ENCODE measurements around the gene TIMM10B. TPM values are rescaled to one million over a fixed set of nuclear protein-coding genes. Genes with fewer than 3 reads are reported as not detected.

The TIMM10B gene, protein sequence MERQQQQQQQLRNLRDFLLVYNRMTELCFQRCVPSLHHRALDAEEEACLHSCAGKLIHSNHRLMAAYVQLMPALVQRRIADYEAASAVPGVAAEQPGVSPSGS
- 32.6 to 37.6 TPM (median 35.3 TPM) in 5 replicates for total RNA-seq (2022; extraction: Qiagen RNA extraction; ENCODE audit: low read depth)

DNA sequence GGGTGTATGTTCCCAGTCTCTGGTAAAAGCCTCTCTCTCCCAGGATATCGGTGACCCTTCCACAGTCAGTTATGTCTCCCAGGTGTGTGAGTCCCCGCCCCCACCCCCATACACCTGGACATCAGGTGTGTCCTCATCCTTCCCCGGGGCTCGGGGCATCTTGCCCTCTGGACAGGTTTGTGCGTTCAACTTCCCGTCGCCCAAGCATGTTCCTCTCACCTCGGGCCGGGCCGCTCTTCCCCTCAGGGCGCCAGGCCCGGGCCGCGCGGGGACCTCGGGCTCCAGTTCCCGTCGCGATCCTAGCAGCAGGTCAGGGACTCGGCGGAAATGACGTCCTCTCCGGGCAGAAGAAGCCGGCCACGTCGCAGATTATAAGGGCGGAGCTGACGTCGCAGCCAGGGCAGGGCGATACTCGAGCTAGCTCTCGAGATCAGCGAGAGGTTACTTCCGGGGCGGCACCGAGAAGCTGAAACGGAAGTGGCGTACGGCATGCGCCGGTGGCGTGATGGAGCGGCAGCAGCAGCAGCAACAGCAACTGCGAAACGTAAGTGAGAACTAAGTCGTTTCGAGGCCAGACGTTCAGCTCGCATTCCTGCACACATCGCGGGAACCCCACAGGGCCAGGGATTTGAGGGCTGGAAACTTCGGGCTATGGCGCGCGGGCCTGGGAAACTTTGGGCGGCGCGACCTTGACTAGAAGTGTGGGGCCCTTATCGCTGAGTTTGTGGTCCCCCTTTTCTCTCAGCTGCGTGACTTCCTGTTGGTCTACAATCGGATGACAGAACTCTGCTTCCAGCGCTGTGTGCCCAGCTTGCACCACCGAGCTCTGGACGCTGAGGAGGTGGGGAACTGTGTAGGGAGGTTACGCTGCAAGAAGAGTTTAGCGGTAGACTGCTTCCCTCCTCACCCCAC is at the start of gene TIMM10B, which contains the start of gene ARFIP2:
Gene TIMM10B, plus strand, starts transcription at position 490 of the 912 bp plus-strand sequence. Its CDS starts 16 bp downstream, at position 506.
Gene ARFIP2, minus strand, starts transcription at position 320 of the 912 bp plus-strand sequence. CDS start 910 bp downstream, outside the sequence.

GRCh38 chr11:6440906-6441358 is 40.4 kb upstream of the TIMM10B start, which contains the start of gene HPX:
Gene HPX, minus strand, starts transcription at chr11:6440987. Its CDS starts 24 bp downstream, at chr11:6440963.

GRCh38 chr11:6473451-6474412 is 7.6 kb upstream of the TIMM10B start, which contains the start of gene TRIM3:
Gene TRIM3, minus strand, starts transcription at chr11:6473941. Its CDS starts 8,246 bp downstream, at chr11:6465695.

GRCh38 chr11:6497069-6497839 is 16.0 kb downstream of the TIMM10B start, which contains the start of gene DNHD1:
Gene DNHD1, plus strand, starts transcription at chr11:6497280. Its CDS starts 936 bp downstream, at chr11:6498216.

Other genes starting within 250 kb of the TIMM10B start
- 14.0 to 19.4 TPM (median 17.4 TPM) in 5 replicates for gene FHIP1B, start 246.9 kb upstream of the TIMM10B start, total RNA-seq (2022; extraction: Qiagen RNA extraction; ENCODE audit: low read depth)
- 0.07 TPM in 1 of 5 replicates, not detected in the others for gene CNGA4, start 242.4 kb upstream of the TIMM10B start, total RNA-seq (2022; extraction: Qiagen RNA extraction; ENCODE audit: low read depth)
- not detected in 5 replicates for gene CCKBR, start 221.7 kb upstream of the TIMM10B start, total RNA-seq (2022; extraction: Qiagen RNA extraction; ENCODE audit: low read depth)
- 24.5 to 34.6 TPM (median 27.8 TPM) in 5 replicates for gene CAVIN3, start 161.0 kb upstream of the TIMM10B start, total RNA-seq (2022; extraction: Qiagen RNA extraction; ENCODE audit: low read depth)
- gene SMPD1, start 91.0 kb upstream of the TIMM10B start, total RNA-seq (2022; extraction: Qiagen RNA extraction; ENCODE audit: low read depth) = 9.0 to 9.9 TPM (median 9.2 TPM) in 5 replicates
- gene APBB1, start 62.4 kb upstream of the TIMM10B start, total RNA-seq (2022; extraction: Qiagen RNA extraction; ENCODE audit: low read depth) = 16.0 to 18.8 TPM (median 18.2 TPM) in 5 replicates
- 0.28 to 0.91 TPM (median 0.57 TPM) in 5 replicates for gene HPX, start 40.5 kb upstream of the TIMM10B start, total RNA-seq (2022; extraction: Qiagen RNA extraction; ENCODE audit: low read depth)
- gene TRIM3, start 7.6 kb upstream of the TIMM10B start, total RNA-seq (2022; extraction: Qiagen RNA extraction; ENCODE audit: low read depth) = 13.6 to 20.3 TPM (median 17.9 TPM) in 5 replicates
- 55.1 to 58.2 TPM (median 57.8 TPM) in 5 replicates for gene ARFIP2, start 170 bp upstream of the TIMM10B start, total RNA-seq (2022; extraction: Qiagen RNA extraction; ENCODE audit: low read depth)
- gene DNHD1, start 15.8 kb downstream of the TIMM10B start, total RNA-seq (2022; extraction: Qiagen RNA extraction; ENCODE audit: low read depth) = 2.3 to 3.3 TPM (median 3.0 TPM) in 5 replicates
- gene RRP8, start 122.1 kb downstream of the TIMM10B start, total RNA-seq (2022; extraction: Qiagen RNA extraction; ENCODE audit: low read depth) = 25.1 to 32.0 TPM (median 29.4 TPM) in 5 replicates
- gene ILK, start 122.3 kb downstream of the TIMM10B start, total RNA-seq (2022; extraction: Qiagen RNA extraction; ENCODE audit: low read depth) = 102 to 117 TPM (median 112 TPM) in 5 replicates
- gene TAF10, start 130.7 kb downstream of the TIMM10B start, total RNA-seq (2022; extraction: Qiagen RNA extraction; ENCODE audit: low read depth) = 155 to 277 TPM (median 228 TPM) in 5 replicates
- gene TPP1, start 137.9 kb downstream of the TIMM10B start, total RNA-seq (2022; extraction: Qiagen RNA extraction; ENCODE audit: low read depth) = 40.6 to 49.2 TPM (median 44.8 TPM) in 5 replicates
- gene DCHS1, start 174.3 kb downstream of the TIMM10B start, total RNA-seq (2022; extraction: Qiagen RNA extraction; ENCODE audit: low read depth) = 0.03 to 0.14 TPM (median 0.08 TPM) in 5 replicates
- gene MRPL17, start 201.8 kb downstream of the TIMM10B start, total RNA-seq (2022; extraction: Qiagen RNA extraction; ENCODE audit: low read depth) = 93.1 to 110 TPM (median 101 TPM) in 5 replicates